Suprapubic skin (tissue), 4 donors: ENCODE results near the gene HSPA12B. TPM values are rescaled to one million over a fixed set of nuclear protein-coding genes. Genes with fewer than 3 reads are reported as not detected.

Experiments
- DNase-seq, 2 donors: peaks; one replicate each; pipeline ENCODE4 v3.0.0-alpha.2; 2019; ENCODE audit warnings: low spot score in 2 of 2
- H3K27ac ChIP-seq: fragments of 200-600 bp; sonication (generic); one replicate; pipeline ENCODE4 v1.5.1; 2019
- H3K27me3 ChIP-seq: fragments of 200-600 bp; sonication (generic); one replicate; pipeline ENCODE4 v1.5.1; 2019
- H3K36me3 ChIP-seq: fragments of 200-600 bp; sonication (generic); one replicate; pipeline ENCODE4 v1.5.1; 2019
- H3K4me1 ChIP-seq: fragments of 200-600 bp; sonication (generic); one replicate; pipeline ENCODE4 v1.5.1; 2019
- H3K4me3 ChIP-seq: fragments of 200-600 bp; sonication (generic); one replicate; pipeline ENCODE4 v1.5.1; 2019; ENCODE audit warnings: mild to moderate bottlenecking
- H3K9me3 ChIP-seq: fragments of 200-600 bp; sonication (generic); one replicate; pipeline ENCODE4 v1.5.1; 2019
- EP300 ChIP-seq: sonication (generic); formaldehyde crosslinking; IDR thresholded peaks from one replicate; pipeline ENCODE4 v1.6.1; 2017; ENCODE audit warnings: antibody characterized with exemption
- POLR2A ChIP-seq, 2 donors: fragments of 450-650 bp; IDR thresholded peaks; one replicate each; pipeline ENCODE4 v1.6.1; 2017; ENCODE audit warnings: antibody characterized with exemption in 2 of 2, mild to moderate bottlenecking in 2 of 2, moderate library complexity in 2 of 2
- POLR2AphosphoS5 ChIP-seq, 3 donors: sonication (generic); formaldehyde crosslinking; IDR thresholded peaks; one replicate each; pipeline ENCODE4 v1.6.1; 2017; ENCODE audit warnings: antibody characterized with exemption in 3 of 3
- WGBS: methylation state at CpG from one replicate; pipeline ENCODE4 v1.1.5; 2018; 5-methylcytosine and 5-hydroxymethylcytosine counted together
- total RNA-seq, 4 donors: library from RNA; depleted of rRNA; stranded (reverse); fragments of >200 nt; gene quantifications; one replicate each; pipeline ENCODE4 v1.1.0, GENCODE V29; 2016
- TF ChIP-seq, protein P1 (sequence below), 2 donors: fragments of 200-600 bp in 1 of 2; fragments of 450-650 bp in 1 of 2; sonication (generic) in 1 of 2; IDR thresholded peaks; one replicate each; pipeline ENCODE4 v1.5.1; 2016 to 2019; ENCODE audit warnings: antibody characterized with exemption in 2 of 2, mild to moderate bottlenecking in 1 of 2, moderate library complexity in 1 of 2

The HSPA12B gene
- total RNA-seq, 4 donors from 2014 or later, result 1.9 to 8.7 (median 4.4) TPM

- WGBS, result 95% methylated on average over 8 of the region's 13 CpGs
- TF ChIP-seq EP300, result no peak
- TF ChIP-seq, protein P1, sequence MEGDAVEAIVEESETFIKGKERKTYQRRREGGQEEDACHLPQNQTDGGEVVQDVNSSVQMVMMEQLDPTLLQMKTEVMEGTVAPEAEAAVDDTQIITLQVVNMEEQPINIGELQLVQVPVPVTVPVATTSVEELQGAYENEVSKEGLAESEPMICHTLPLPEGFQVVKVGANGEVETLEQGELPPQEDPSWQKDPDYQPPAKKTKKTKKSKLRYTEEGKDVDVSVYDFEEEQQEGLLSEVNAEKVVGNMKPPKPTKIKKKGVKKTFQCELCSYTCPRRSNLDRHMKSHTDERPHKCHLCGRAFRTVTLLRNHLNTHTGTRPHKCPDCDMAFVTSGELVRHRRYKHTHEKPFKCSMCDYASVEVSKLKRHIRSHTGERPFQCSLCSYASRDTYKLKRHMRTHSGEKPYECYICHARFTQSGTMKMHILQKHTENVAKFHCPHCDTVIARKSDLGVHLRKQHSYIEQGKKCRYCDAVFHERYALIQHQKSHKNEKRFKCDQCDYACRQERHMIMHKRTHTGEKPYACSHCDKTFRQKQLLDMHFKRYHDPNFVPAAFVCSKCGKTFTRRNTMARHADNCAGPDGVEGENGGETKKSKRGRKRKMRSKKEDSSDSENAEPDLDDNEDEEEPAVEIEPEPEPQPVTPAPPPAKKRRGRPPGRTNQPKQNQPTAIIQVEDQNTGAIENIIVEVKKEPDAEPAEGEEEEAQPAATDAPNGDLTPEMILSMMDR (IDR thresholded peaks at IDR 0.05), result no peak
- TF ChIP-seq POLR2A (IDR thresholded peaks at IDR 0.05), result no peak
- no peak for TF ChIP-seq POLR2AphosphoS5 (IDR thresholded peaks at IDR 0.05)
- no peak overlapping the region for H3K4me3 ChIP-seq
- H3K36me3 ChIP-seq, result peaks cover 45% of the 10 kb centered on the region
- no peak overlapping the region for H3K27ac ChIP-seq
- H3K4me1 ChIP-seq, result peaks cover 90% of the 10 kb centered on the region
- DNase-seq, result no peak
- no peaks in the 10 kb centered on the region for H3K9me3 ChIP-seq
- H3K27me3 ChIP-seq, result no peaks in the 10 kb centered on the region
Observed at GRCh38 chr20:3801846-3802245, 69.4 kb downstream of the HSPA12B start.

Other genes starting within 250 kb of the HSPA12B start
- not detected for gene GFRA4, start 69.3 kb upstream of the HSPA12B start, total RNA-seq
- 10 to 100 TPM in 3 of 4 donors, 1 to 10 TPM in 1; 6.3 to 24.3 (median 13.4) TPM for gene ADAM33, start 50.7 kb upstream of the HSPA12B start, total RNA-seq
- 1 to 10 TPM in 2 of 4 donors, under 1 TPM in 2; 0.60 to 3.5 (median 1.1) TPM for gene SIGLEC1, start 20.1 kb upstream of the HSPA12B start, total RNA-seq
- 10 to 100 TPM in 3 of 4 donors, 1 to 10 TPM in 1; 8.4 to 20.3 (median 18.9) TPM for gene ADISSP, start 35.1 kb downstream of the HSPA12B start, total RNA-seq
- not detected for gene SPEF1, start 48.8 kb downstream of the HSPA12B start, total RNA-seq
- 10 to 100 TPM; 57.0 to 81.4 (median 66.4) TPM for gene CENPB, start 54.1 kb downstream of the HSPA12B start, total RNA-seq
- 10 to 100 TPM; 12.7 to 34.4 (median 23.3) TPM for gene CDC25B, start 63.6 kb downstream of the HSPA12B start, total RNA-seq
- gene AP5S1, start 87.9 kb downstream of the HSPA12B start, total RNA-seq, result 10 to 100 TPM in 3 of 4 donors, 1 to 10 TPM in 1; 7.7 to 18.3 (median 14.3) TPM
- 10 to 100 TPM; 29.1 to 50.0 (median 39.1) TPM for gene MAVS, start 114.1 kb downstream of the HSPA12B start, total RNA-seq
- gene PANK2, start 156.7 kb downstream of the HSPA12B start, total RNA-seq, result 10 to 100 TPM; 26.6 to 40.9 (median 27.4) TPM